ENCODE measurements around the gene MARCHF6.

GRCh38 chr5:10363519-10364185 lies 10.2 kb downstream of the MARCHF6 start:
- no peak for TF ChIP-seq CTCF (IDR thresholded peaks at IDR 0.05)
- no peak for TF ChIP-seq POLR2A (IDR thresholded peaks at IDR 0.05)

All from esophagus squamous epithelium (tissue), 4 donors.